HepG2 (cell line): ENCODE data around the gene ZER1. TPM values are rescaled to one million over a fixed set of nuclear protein-coding genes. Genes with fewer than 3 reads are reported as not detected.

Source experiments
- ARID5B ChIP-seq: IDR thresholded peaks from 2 replicates; pipeline ENCODE4 v1.4.0; 2020; ENCODE audit warnings: mild to moderate bottlenecking, missing genetic modification reagents
- ATF1 ChIP-seq: IDR thresholded peaks from 2 replicates; pipeline ENCODE4 v1.6.1; 2016; ENCODE audit warnings: mild to moderate bottlenecking, control low read depth
- CREB3 ChIP-seq: sonication (generic); formaldehyde crosslinking; IDR thresholded peaks from 2 replicates; pipeline ENCODE4 v1.5.0; 2020; ENCODE audit warnings: missing genetic modification reagents
- DNMT1 ChIP-seq: sonication (generic); formaldehyde crosslinking; IDR thresholded peaks from 2 replicates; pipeline ENCODE4 v1.5.1; 2020; ENCODE audit warnings: mild to moderate bottlenecking, missing genetic modification reagents
- GABPB1 ChIP-seq: IDR thresholded peaks from 2 replicates; pipeline ENCODE4 v1.6.1; 2016; ENCODE audit warnings: mild to moderate bottlenecking, missing genetic modification reagents, moderate library complexity, missing compliant biosample characterization
- HMGA1 ChIP-seq: sonication (generic); formaldehyde crosslinking; conservative IDR thresholded peaks from 2 replicates; pipeline ENCODE4 v1.4.0; 2020; ENCODE audit warnings: missing genetic modification reagents
- HNRNPL ChIP-seq: fragments of 200-400 bp; formaldehyde crosslinking; IDR thresholded peaks from 2 replicates; pipeline ENCODE4 v1.6.1; 2017; ENCODE audit warnings: mild to moderate bottlenecking, low read depth, low read length
- HNRNPLL ChIP-seq: fragments of 200-400 bp; formaldehyde crosslinking; IDR thresholded peaks from 2 replicates; pipeline ENCODE4 v1.6.1; 2017; ENCODE audit warnings: mild to moderate bottlenecking, low read depth, low read length; ENCODE audit not compliant: poor library complexity, severe bottlenecking
- IRF9 ChIP-seq: sonication (generic); formaldehyde crosslinking; IDR thresholded peaks from 2 replicates; pipeline ENCODE4 v1.8.0; 2022; ENCODE audit warnings: missing genetic modification reagents, mild to moderate bottlenecking, borderline replicate concordance
- PITX1 ChIP-seq: sonication (generic); formaldehyde crosslinking; IDR thresholded peaks from 2 replicates; pipeline ENCODE4 v1.5.1; 2020; ENCODE audit warnings: mild to moderate bottlenecking, missing genetic modification reagents
- POLR2G ChIP-seq: fragments of 200-400 bp; formaldehyde crosslinking; IDR thresholded peaks from 2 replicates; pipeline ENCODE4 v1.6.1; 2018; ENCODE audit warnings: mild to moderate bottlenecking, low read depth, low read length, moderate library complexity
- RARA ChIP-seq: IDR thresholded peaks from 2 replicates; pipeline ENCODE4 v1.6.1; 2016; ENCODE audit warnings: missing genetic modification reagents, missing compliant biosample characterization
- SMAD9 ChIP-seq: sonication (generic); formaldehyde crosslinking; IDR thresholded peaks from 2 replicates; pipeline ENCODE4 v1.5.1; 2020; ENCODE audit warnings: mild to moderate bottlenecking, missing genetic modification reagents
- SPEN ChIP-seq: sonication (generic); formaldehyde crosslinking; IDR thresholded peaks from 2 replicates; pipeline ENCODE4 v1.5.1; 2020; ENCODE audit warnings: low read depth, mild to moderate bottlenecking, missing genetic modification reagents
- ZBTB14 ChIP-seq: sonication (generic); formaldehyde crosslinking; IDR thresholded peaks from 2 replicates; pipeline ENCODE4 v1.4.0; 2020; ENCODE audit warnings: missing genetic modification reagents
- ZFP90 ChIP-seq: sonication (generic); formaldehyde crosslinking; IDR thresholded peaks from 2 replicates; pipeline ENCODE4 v1.8.0; 2022; ENCODE audit warnings: missing genetic modification reagents, mild to moderate bottlenecking, inconsistent platforms, borderline replicate concordance
- ZNF430 ChIP-seq: sonication (generic); formaldehyde crosslinking; IDR thresholded peaks from 2 replicates; pipeline ENCODE4 v1.9.0; 2021; ENCODE audit warnings: mild to moderate bottlenecking, missing genetic modification reagents
- ZNF451 ChIP-seq: sonication (generic); formaldehyde crosslinking; IDR thresholded peaks from 2 replicates; pipeline ENCODE4 v1.5.0; 2020; ENCODE audit warnings: mild to moderate bottlenecking, missing genetic modification reagents
- ZNF563 ChIP-seq: sonication (generic); formaldehyde crosslinking; IDR thresholded peaks from 2 replicates; pipeline ENCODE4 v1.8.0; 2022; ENCODE audit warnings: mild to moderate bottlenecking, moderate library complexity, missing genetic modification reagents
- ZNF674 ChIP-seq: sonication (generic); formaldehyde crosslinking; IDR thresholded peaks from 2 replicates; pipeline ENCODE4 v1.5.0; 2020; ENCODE audit warnings: low read depth, mild to moderate bottlenecking, missing genetic modification reagents
- ZNF709 ChIP-seq: sonication (generic); formaldehyde crosslinking; IDR thresholded peaks from 2 replicates; pipeline ENCODE4 v1.5.0; 2020; ENCODE audit warnings: mild to moderate bottlenecking, missing genetic modification reagents
- ZNF777 ChIP-seq: sonication (generic); formaldehyde crosslinking; IDR thresholded peaks from 2 replicates; pipeline ENCODE4 v1.4.0; 2020; ENCODE audit warnings: missing genetic modification reagents
- ZSCAN25 ChIP-seq: sonication (generic); formaldehyde crosslinking; IDR thresholded peaks from 2 replicates; pipeline ENCODE4 v1.8.0; 2022; ENCODE audit warnings: mild to moderate bottlenecking, missing genetic modification reagents
- polyA plus RNA-seq, 8 experiments: library from polyadenylated mRNA; depleted of rRNA in 3 of 8; stranded (reverse) in 7 of 8; unstranded in 1 of 8; fragments of >200 nt; fragmentation: Illumina TruSeq in 4 of 8; extraction: Trizol in 4 of 8; gene quantifications; 2 replicates each; pipeline versions ENCODE4 v1.2.1 to v1.2.3, GENCODE V29; 2011 to 2016; ENCODE audit warnings: low read depth in 4 of 8, missing spikeins in 1 of 8, mixed read lengths in 1 of 8; ENCODE audit not compliant: insufficient read depth in 1 of 8
- total RNA-seq, 5 experiments: library from RNA; depleted of rRNA; stranded (reverse); fragments of >200 nt; fragmentation: Illumina TruSeq; extraction: Trizol; gene quantifications; 2 replicates each; pipeline ENCODE4 v1.2.3, GENCODE V29; 2016; ENCODE audit warnings: low read depth in 1 of 5

Gene ZER1
- total and polyA plus RNA-seq, 2 of the 13 experiments (the other 11 are each of a cell fraction or from before 2014, with no cell fraction given): 7.7 to 40.0 TPM

GRCh38 chr9:128723866-128724743, 47.6 kb downstream of the ZER1 start, which contains the start of gene ZDHHC12 (continued):
- TF ChIP-seq ZNF709 (CRISPR knock-in tag) (peak; percentile 53; the same call in 1 of the 2 replicates), SMAD9 (CRISPR knock-in tag) (0 out of 2 replicates have a peak, but pooled peaks have one; percentile 67), CREB3 (CRISPR knock-in tag) (no peak), ZBTB14 (CRISPR knock-in tag) (peak; percentile 87), GABPB1 (CRISPR knock-in tag) (peak; percentile 92), ZNF563 (peak; percentile 76; the same call in 1 of the 2 replicates), SPEN (peak; percentile 62), HMGA1 (CRISPR knock-in tag) (no peak), POLR2G (peak; percentile 96), ZNF777 (CRISPR knock-in tag) (peak; percentile 57; the same call in 1 of the 2 replicates), ARID5B (no peak), DNMT1 (CRISPR knock-in tag) (0 out of 2 replicates have a peak, but pooled peaks have one; percentile 65), ZNF451 (CRISPR knock-in tag) (no peak), PITX1 (CRISPR knock-in tag) (peak; percentile 59), IRF9 (CRISPR knock-in tag) (peak; percentile 74), ZNF430 (CRISPR knock-in tag) (0 out of 2 replicates have a peak, but pooled peaks have one; percentile 47), ZFP90 (peak; percentile 80; the same call in 1 of the 2 replicates), HNRNPL (no peak), ZNF674 (CRISPR knock-in tag) (no peak), ZSCAN25 (CRISPR knock-in tag) (0 out of 2 replicates have a peak, but pooled peaks have one; percentile 42), HNRNPLL (peak; percentile 70), RARA (0 out of 2 replicates have a peak, but pooled peaks have one; percentile 8), ATF1 (CRISPR knock-in tag) (no peak)
